ENCODE results near the gene PMAIP1. TPM values are rescaled to one million over a fixed set of nuclear protein-coding genes. Genes with fewer than 3 reads are reported as not detected.

The PMAIP1 gene
- total RNA-seq, 2 experiments from 2014 or later = 22.9 to 23.3 TPM

GRCh38 chr18:59911600-59911999, 11.8 kb downstream of the PMAIP1 start:
- Histone ChIP-seq H3K4me2 (ENCODE audit: low read length) (no peak overlapping the region), H4K20me1 (ENCODE audit: insufficient read depth, low read length) (no peaks in the 10 kb centered on the region)
- intact Hi-C loops (cut with micrococcal nuclease; ENCODE audit: unreplicated experiment) = no loop called here

GRCh38 chr18:59912007-59912550, 12.3 kb downstream of the PMAIP1 start:
- intact Hi-C loops (cut with micrococcal nuclease; ENCODE audit: unreplicated experiment) = no loop called here
- Histone ChIP-seq H4K20me1 (ENCODE audit: insufficient read depth, low read length) (no peaks in the 10 kb centered on the region), H3K4me2 (ENCODE audit: low read length) (no peak overlapping the region), H3K36me3 (ENCODE audit: insufficient read depth, low read length) (no peaks in the 10 kb centered on the region; the same call in 1 of the 2 replicates), H3K4me3 (ENCODE audit: low read depth, low read length, poor library complexity, severe bottlenecking) (no peak overlapping the region), H3K9me2 (ENCODE audit: insufficient read depth, low read length) (no peaks in the 10 kb centered on the region), H3K27ac (ENCODE audit: low read depth, low read length, poor library complexity, severe bottlenecking) (no peak overlapping the region), H3K4me1 (ENCODE audit: insufficient read depth, low read length, poor library complexity, severe bottlenecking) (peaks cover 33% of the 10 kb centered on the region), H3K9me3 (ENCODE audit: low read length) (no peaks in the 10 kb centered on the region), H2AFZ (ENCODE audit: low read length) (no peak overlapping the region), H3K79me2 (ENCODE audit: insufficient read depth, low read depth, low read length) (no peaks in the 10 kb centered on the region)
- no peak for TF ChIP-seq EZH2phosphoT487 (IDR thresholded peaks at IDR 0.05; ENCODE audit: borderline replicate concordance, low read depth, low read length)
- no peak for TF ChIP-seq CTCF (conservative IDR thresholded peaks at IDR 0.05; ENCODE audit: low read length)
- BruUV-seq (replicated peaks) = no TSS peak
- ChIA-PET POLR2A (no interaction called here), CTCF (ENCODE audit: unreplicated experiment) (no interaction called here)
- DNase-seq (ENCODE audit: low spot score) = no peak

More at GRCh38 chr18:59911600-59911999, 11.8 kb downstream of the PMAIP1 start:
- H3K36me3 ChIP-seq (ENCODE audit: insufficient read depth, low read length) = no peaks in the 10 kb centered on the region; the same call in 1 of the 2 replicates
- POLR2A ChIA-PET = no interaction called here
- no peak overlapping the region for H3K27ac ChIP-seq (ENCODE audit: low read depth, low read length, poor library complexity, severe bottlenecking)
- peak; percentile 47 for DNase-seq (ENCODE audit: low spot score)
- TF ChIP-seq EZH2phosphoT487 (IDR thresholded peaks at IDR 0.05; ENCODE audit: borderline replicate concordance, low read depth, low read length) (no peak), CTCF (conservative IDR thresholded peaks at IDR 0.05; ENCODE audit: low read length) (no peak)
- H3K9me2 ChIP-seq (ENCODE audit: insufficient read depth, low read length) = no peaks in the 10 kb centered on the region
- H2AFZ ChIP-seq (ENCODE audit: low read length) = no peak overlapping the region
- CTCF ChIA-PET (ENCODE audit: unreplicated experiment) = no interaction called here
- H3K4me3 ChIP-seq (ENCODE audit: low read depth, low read length, poor library complexity, severe bottlenecking) = no peak overlapping the region
- no TSS peak for BruUV-seq (replicated peaks)
- no peaks in the 10 kb centered on the region for H3K79me2 ChIP-seq (ENCODE audit: insufficient read depth, low read depth, low read length)
- peaks cover 34% of the 10 kb centered on the region for H3K4me1 ChIP-seq (ENCODE audit: insufficient read depth, low read length, poor library complexity, severe bottlenecking)
- no peaks in the 10 kb centered on the region for H3K9me3 ChIP-seq (ENCODE audit: low read length)

- H3K4me3 ChIP-seq (ENCODE audit: low read depth, low read length, poor library complexity, severe bottlenecking) = no peak overlapping the region
- ChIA-PET CTCF (ENCODE audit: unreplicated experiment) (no interaction called here), POLR2A (no interaction called here)
- H3K4me2 ChIP-seq (ENCODE audit: low read length) = no peak overlapping the region
- no peaks in the 10 kb centered on the region; the same call in 1 of the 2 replicates for H3K36me3 ChIP-seq (ENCODE audit: insufficient read depth, low read length)
- DNase-seq (ENCODE audit: low spot score) = no peak
- H3K27ac ChIP-seq (ENCODE audit: low read depth, low read length, poor library complexity, severe bottlenecking) = no peak overlapping the region
- no peaks in the 10 kb centered on the region for H3K9me2 ChIP-seq (ENCODE audit: insufficient read depth, low read length)
- H3K4me1 ChIP-seq (ENCODE audit: insufficient read depth, low read length, poor library complexity, severe bottlenecking) = peaks cover 38% of the 10 kb centered on the region
- no peak for TF ChIP-seq CTCF (conservative IDR thresholded peaks at IDR 0.05; ENCODE audit: low read length)
- TF ChIP-seq EZH2phosphoT487 (IDR thresholded peaks at IDR 0.05; ENCODE audit: borderline replicate concordance, low read depth, low read length) = no peak
- H4K20me1 ChIP-seq (ENCODE audit: insufficient read depth, low read length) = no peaks in the 10 kb centered on the region
- intact Hi-C loops (cut with micrococcal nuclease; ENCODE audit: unreplicated experiment) = no loop called here
- H3K9me3 ChIP-seq (ENCODE audit: low read length) = no peaks in the 10 kb centered on the region
- H3K79me2 ChIP-seq (ENCODE audit: insufficient read depth, low read depth, low read length) = no peaks in the 10 kb centered on the region
- no peak overlapping the region for H2AFZ ChIP-seq (ENCODE audit: low read length)
- BruUV-seq (replicated peaks) = no TSS peak
Observed at GRCh38 chr18:59915606-59916005, 15.8 kb downstream of the PMAIP1 start.
